Right lobe of liver (tissue), 4 donors: Measurements from ENCODE around the gene PGC.

Experiments used
- POLR2A ChIP-seq: fragments of 450-650 bp; IDR thresholded peaks from one replicate; pipeline ENCODE4 v1.6.1; 2017; ENCODE audit warnings: antibody characterized with exemption, mild to moderate bottlenecking
- TF ChIP-seq, protein P1 (sequence below), 4 donors: fragments of 200-600 bp in 3 of 4; fragments of 450-650 bp in 1 of 4; IDR thresholded peaks; one replicate each; pipeline versions ENCODE4 v1.5.1 to v1.8.0; 2016 to 2022; ENCODE audit warnings: antibody characterized with exemption in 4 of 4, mild to moderate bottlenecking in 2 of 4
- donor health status: DM: no; HTN: no; CAD: no.
- donor health status: DM: no; HTN: no; CAD: no.
- donor health status: DM: no; HTN: yes; CAD: no.

DNA sequence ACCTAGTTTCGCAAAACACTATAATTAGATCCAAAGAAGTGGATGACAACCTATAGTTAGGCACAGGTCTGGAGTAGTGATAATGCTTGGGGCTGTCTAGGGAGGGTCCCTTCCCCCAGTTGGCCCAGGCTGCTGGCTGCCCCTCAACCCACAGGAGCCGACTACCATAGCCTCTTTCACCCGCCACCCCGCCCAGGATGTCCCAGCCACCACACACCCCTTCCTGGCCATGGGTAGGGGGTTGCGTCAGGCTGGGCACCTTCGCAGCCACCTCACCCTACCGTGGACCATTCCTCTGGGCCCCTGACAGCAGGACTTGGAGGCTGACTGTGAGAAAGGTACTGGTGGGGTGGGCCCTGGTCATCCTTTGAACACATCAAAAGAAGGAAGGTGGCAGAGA, 20.3 kb downstream of the PGC start:
- TF ChIP-seq, protein P1, sequence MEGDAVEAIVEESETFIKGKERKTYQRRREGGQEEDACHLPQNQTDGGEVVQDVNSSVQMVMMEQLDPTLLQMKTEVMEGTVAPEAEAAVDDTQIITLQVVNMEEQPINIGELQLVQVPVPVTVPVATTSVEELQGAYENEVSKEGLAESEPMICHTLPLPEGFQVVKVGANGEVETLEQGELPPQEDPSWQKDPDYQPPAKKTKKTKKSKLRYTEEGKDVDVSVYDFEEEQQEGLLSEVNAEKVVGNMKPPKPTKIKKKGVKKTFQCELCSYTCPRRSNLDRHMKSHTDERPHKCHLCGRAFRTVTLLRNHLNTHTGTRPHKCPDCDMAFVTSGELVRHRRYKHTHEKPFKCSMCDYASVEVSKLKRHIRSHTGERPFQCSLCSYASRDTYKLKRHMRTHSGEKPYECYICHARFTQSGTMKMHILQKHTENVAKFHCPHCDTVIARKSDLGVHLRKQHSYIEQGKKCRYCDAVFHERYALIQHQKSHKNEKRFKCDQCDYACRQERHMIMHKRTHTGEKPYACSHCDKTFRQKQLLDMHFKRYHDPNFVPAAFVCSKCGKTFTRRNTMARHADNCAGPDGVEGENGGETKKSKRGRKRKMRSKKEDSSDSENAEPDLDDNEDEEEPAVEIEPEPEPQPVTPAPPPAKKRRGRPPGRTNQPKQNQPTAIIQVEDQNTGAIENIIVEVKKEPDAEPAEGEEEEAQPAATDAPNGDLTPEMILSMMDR (IDR thresholded peaks at IDR 0.05), result no peak
- TF ChIP-seq POLR2A, result no peak
